Neural crest cell (in vitro differentiated cells): Measurements from ENCODE around the gene SPIC. TPM values are rescaled to one million over a fixed set of nuclear protein-coding genes. Genes with fewer than 3 reads are reported as not detected.
A peak's percentile ranks its signal among the peaks of the same experiment; 100 is the strongest.

Source experiments
- DNase-seq: peaks from one replicate; pipeline ENCODE4 v3.0.0; 2021; ENCODE audit warnings: low read depth, mixed read lengths, low spot score
- H3K27ac Mint-ChIP-seq: one replicate; pipeline ENCODE4 v1.8.0; 2021; ENCODE audit warnings: mild to moderate bottlenecking, mixed read lengths; ENCODE audit not compliant: unreplicated experiment
- H3K27me3 Mint-ChIP-seq: 2 replicates; pipeline ENCODE4 v1.8.0; 2021; ENCODE audit warnings: low read depth, mild to moderate bottlenecking, mixed read lengths
- H3K36me3 Mint-ChIP-seq: 2 replicates; pipeline ENCODE4 v1.8.0; 2021; ENCODE audit warnings: low read depth, mild to moderate bottlenecking, mixed read lengths
- H3K4me1 Mint-ChIP-seq: 2 replicates; pipeline ENCODE4 v1.8.0; 2021; ENCODE audit warnings: mixed read lengths
- H3K4me3 Mint-ChIP-seq: one replicate; pipeline ENCODE4 v1.8.0; 2021; ENCODE audit warnings: mild to moderate bottlenecking, mixed read lengths
- H3K9me3 Mint-ChIP-seq: 2 replicates; pipeline ENCODE4 v1.8.0; 2021; ENCODE audit warnings: mixed read lengths
- CTCF ChIP-seq: fragments of 200-600 bp; sonication (generic); conservative IDR thresholded peaks from 2 replicates; pipeline ENCODE4 v1.5.0; 2021; ENCODE audit warnings: antibody characterized with exemption, mild to moderate bottlenecking
- total RNA-seq: library from RNA; stranded (reverse); gene quantifications from 2 replicates; pipeline ENCODE4 v1.2.1, GENCODE V29; 2021

The SPIC gene
- total RNA-seq, 1 donor from 2014 or later: not detected

- TF ChIP-seq CTCF: no peak
- Mint-ChIP-seq H3K4me3 (no peak overlapping the region), H3K9me3 (no peaks in the 10 kb centered on the region), H3K4me1 (no peaks in the 10 kb centered on the region), H3K27ac (no peak overlapping the region), H3K36me3 (no peaks in the 10 kb centered on the region), H3K27me3 (no peaks in the 10 kb centered on the region)
- DNase-seq: no peak
Observed at GRCh38 chr12:101475751-101476305, 692 bp downstream of the SPIC start.

DNA sequence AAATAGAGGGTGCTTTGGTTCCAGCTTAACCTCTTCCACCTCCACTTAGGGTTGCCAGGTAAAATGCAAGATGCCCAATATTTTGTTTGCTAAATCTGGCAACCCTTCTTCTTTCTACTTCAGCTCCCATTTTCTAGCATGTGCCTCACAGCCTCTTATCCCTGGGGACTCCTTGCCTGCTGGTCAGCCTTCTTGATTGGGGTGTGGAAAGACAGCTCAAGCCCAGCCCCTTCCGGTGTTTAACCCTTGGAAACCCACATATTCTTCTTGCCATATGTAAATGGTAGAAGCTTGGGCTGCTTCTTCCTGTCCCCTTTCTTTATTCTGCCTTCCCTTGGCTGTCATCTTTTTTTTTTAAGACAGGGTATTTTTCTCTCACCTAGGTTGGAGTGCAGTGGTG lies 5.7 kb downstream of the SPIC start:
- Mint-ChIP-seq H3K4me3 (no peak overlapping the region), H3K9me3 (peaks cover 2% of the 10 kb centered on the region), H3K36me3 (no peaks in the 10 kb centered on the region), H3K27ac (peak overlapping the region; percentile 35), H3K27me3 (no peaks in the 10 kb centered on the region), H3K4me1 (no peaks in the 10 kb centered on the region)
- no peak for TF ChIP-seq CTCF
- DNase-seq: no peak

- Mint-ChIP-seq H3K27me3 (peaks cover 3% of the 10 kb centered on the region), H3K4me3 (no peak overlapping the region), H3K4me1 (no peaks in the 10 kb centered on the region), H3K27ac (no peak overlapping the region), H3K36me3 (no peaks in the 10 kb centered on the region), H3K9me3 (peaks cover 2% of the 10 kb centered on the region)
- no peak for TF ChIP-seq CTCF
- DNase-seq: no peak
Observed at GRCh38 chr12:101485021-101485420, 9.9 kb downstream of the SPIC start.

DNA sequence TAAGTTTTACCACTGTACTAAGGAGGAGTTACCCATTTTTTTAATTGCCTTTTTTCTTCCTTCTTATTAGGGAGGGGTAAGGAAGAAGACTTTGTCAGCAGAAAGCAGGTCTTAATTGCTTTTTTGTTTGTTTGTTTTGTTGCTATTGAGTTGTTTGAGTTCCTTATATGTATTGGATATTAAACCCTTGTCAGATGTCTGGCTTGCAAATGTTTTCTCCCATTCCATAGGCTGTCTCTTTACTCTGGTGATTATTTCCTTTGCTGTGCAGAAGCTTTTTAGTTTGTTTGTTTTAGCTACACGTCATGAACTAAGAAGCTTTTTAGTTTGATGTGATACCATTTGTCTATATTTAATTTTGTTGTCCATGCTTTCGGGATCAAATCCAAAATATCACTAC lies 13.3 kb downstream of the SPIC start:
- H3K27ac Mint-ChIP-seq: peak overlapping the region; percentile 11
- no peak for DNase-seq
- H3K27me3 Mint-ChIP-seq: peaks cover 11% of the 10 kb centered on the region
- H3K9me3 Mint-ChIP-seq: no peaks in the 10 kb centered on the region
- no peaks in the 10 kb centered on the region for H3K4me1 Mint-ChIP-seq
- no peaks in the 10 kb centered on the region for H3K36me3 Mint-ChIP-seq
- TF ChIP-seq CTCF: no peak
- H3K4me3 Mint-ChIP-seq: no peak overlapping the region

- no peaks in the 10 kb centered on the region for H3K9me3 Mint-ChIP-seq
- DNase-seq: peak; percentile 6
- TF ChIP-seq CTCF: peak; percentile 63
- no peak overlapping the region for H3K27ac Mint-ChIP-seq
- no peak overlapping the region for H3K4me3 Mint-ChIP-seq
- peaks cover 11% of the 10 kb centered on the region for H3K27me3 Mint-ChIP-seq
- H3K4me1 Mint-ChIP-seq: no peaks in the 10 kb centered on the region
- no peaks in the 10 kb centered on the region for H3K36me3 Mint-ChIP-seq
Observed at GRCh38 chr12:101490286-101490920, 15.3 kb downstream of the SPIC start.
